Ectodermal cell (in vitro differentiated cells): Measurements from ENCODE around the gene GLO1.

Experiments used
- H3K27ac ChIP-seq: 2 replicates; pipeline ENCODE4 v1.7.0; 2013; ENCODE audit warnings: mild to moderate bottlenecking, low read depth, low read length; ENCODE audit not compliant: insufficient read depth, poor library complexity, severe bottlenecking
- H3K27me3 ChIP-seq: 2 replicates; pipeline ENCODE4 v1.7.0; 2013; ENCODE audit warnings: mild to moderate bottlenecking, low read length; ENCODE audit not compliant: insufficient read depth, control insufficient read depth, poor library complexity, severe bottlenecking
- H3K36me3 ChIP-seq: one replicate; pipeline ENCODE4 v1.7.0; 2013; ENCODE audit warnings: low read length; ENCODE audit not compliant: control insufficient read depth, insufficient read depth
- H3K4me1 ChIP-seq: one replicate; pipeline ENCODE4 v1.7.0; 2013; ENCODE audit warnings: low read length; ENCODE audit not compliant: control insufficient read depth, insufficient read depth
- H3K4me3 ChIP-seq: 2 replicates; pipeline ENCODE4 v1.7.0; 2013; ENCODE audit warnings: low read depth, low read length, control low read depth; ENCODE audit not compliant: insufficient read depth
- H3K9me3 ChIP-seq: 2 replicates; pipeline ENCODE4 v1.7.0; 2013; ENCODE audit warnings: mild to moderate bottlenecking, low read length, moderate library complexity; ENCODE audit not compliant: control insufficient read depth
- WGBS, 2 experiments: methylation state at CpG; one replicate each; pipeline ENCODE4 v1.1.7; 2013; ENCODE audit warnings: missing lambda C conversion rate in 2 of 2; 5-methylcytosine and 5-hydroxymethylcytosine counted together

The GLO1 gene

GRCh38 chr6:38631186-38631783 is 71.7 kb downstream of the GLO1 start:
- no peaks in the 10 kb centered on the region for H3K27me3 ChIP-seq
- no peak overlapping the region for H3K4me3 ChIP-seq
- no peaks in the 10 kb centered on the region for H3K4me1 ChIP-seq
- no peak overlapping the region for H3K27ac ChIP-seq
- 95 to 97% methylated on average over 3 of the region's 3 CpGs for WGBS, 2 experiments
- H3K36me3 ChIP-seq: no peaks in the 10 kb centered on the region
- no peaks in the 10 kb centered on the region for H3K9me3 ChIP-seq
